HFF-Myc (cell line): ENCODE measurements around the gene NRARP.

Experiments used
- DNase-seq: peaks from one replicate; pipeline ENCODE4 v3.0.0-alpha.2; 2011; ENCODE audit warnings: low read depth; ENCODE audit errors: extremely low read depth
- H3K4me3 ChIP-seq: replicated peaks from 2 replicates; pipeline ENCODE4 v1.5.1; 2011; ENCODE audit warnings: low read depth, mild to moderate bottlenecking, control low read depth, low read length
- CTCF ChIP-seq: IDR thresholded peaks from 2 replicates; pipeline ENCODE4 v1.5.1; 2012; ENCODE audit warnings: mild to moderate bottlenecking, low read depth, low read length, control low read depth; ENCODE audit errors: missing control alignments

NRARP gene

GRCh38 chr9:137316012-137316981 is 14.2 kb upstream of the NRARP start:
- no peak for DNase-seq
- H3K4me3 ChIP-seq: 0 out of 2 replicates have a peak overlapping the region, but pooled peaks have one; percentile 21
- no peak for TF ChIP-seq CTCF

GRCh38 chr9:137315581-137316011 is 13.5 kb upstream of the NRARP start:
- no peak for TF ChIP-seq CTCF
- DNase-seq: no peak
- no peak overlapping the region for H3K4me3 ChIP-seq

- no peak for DNase-seq
- no peak for TF ChIP-seq CTCF
- H3K4me3 ChIP-seq: no peak overlapping the region
These were observed 12.8 kb upstream of the NRARP start for GRCh38 chr9:137314561-137315560.

- H3K4me3 ChIP-seq: no peak overlapping the region
- DNase-seq: no peak
- TF ChIP-seq CTCF: no peak
These were observed 12.0 kb upstream of the NRARP start for GRCh38 chr9:137313956-137314560.

GRCh38 chr9:137313326-137313936 is 11.4 kb upstream of the NRARP start:
- DNase-seq: no peak
- no peak overlapping the region for H3K4me3 ChIP-seq
- no peak for TF ChIP-seq CTCF

GRCh38 chr9:137312852-137313325 is 10.8 kb upstream of the NRARP start:
- H3K4me3 ChIP-seq: no peak overlapping the region
- no peak for DNase-seq
- TF ChIP-seq CTCF: no peak
